Measurements from ENCODE around the gene ADAMTS14. TPM values are rescaled to one million over a fixed set of nuclear protein-coding genes. Genes with fewer than 3 reads are reported as not detected.

ADAMTS14 gene
- total RNA-seq, 1 experiment from 2014 or later: 1.6 TPM

DNA sequence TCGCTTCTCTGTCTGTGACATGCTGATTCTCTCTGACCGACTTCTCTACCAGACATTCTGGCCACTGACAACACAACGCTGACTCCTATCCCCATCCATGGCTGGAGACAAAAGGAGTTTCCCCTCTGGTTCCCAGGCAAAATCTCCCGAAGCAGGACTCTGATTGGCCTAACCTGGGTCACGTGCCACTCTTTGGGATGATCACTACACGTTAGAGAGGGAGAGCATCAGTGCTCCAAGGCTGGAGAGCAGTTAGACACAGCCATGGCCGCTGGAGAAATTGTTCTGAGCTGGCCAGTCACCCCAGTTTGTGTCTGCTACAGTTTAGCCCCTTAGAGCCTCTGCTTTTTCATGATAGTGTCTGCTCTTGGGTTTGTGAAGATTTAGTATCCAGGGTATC is 38.9 kb downstream of the ADAMTS14 start:
- H2BK120ac ChIP-seq (ENCODE audit: low read depth, low read length, poor library complexity, severe bottlenecking): no peak overlapping the region
- no peaks in the 10 kb centered on the region for H4K20me1 ChIP-seq (ENCODE audit: control insufficient read depth, insufficient read depth, insufficient read length)
- H3K27ac ChIP-seq (ENCODE audit: insufficient read length, low read depth, low read length): no peak overlapping the region
- H2BK12ac ChIP-seq (ENCODE audit: insufficient read length, low read depth, low read length): no peak overlapping the region
- H2AFZ ChIP-seq (ENCODE audit: low read length): no peak overlapping the region
- H3K9ac ChIP-seq (ENCODE audit: extremely low read depth, insufficient read length, low read length): no peak overlapping the region
- no peaks in the 10 kb centered on the region for H3K9me3 ChIP-seq (ENCODE audit: control insufficient read depth, low read depth, low read length)
- H2BK15ac ChIP-seq (ENCODE audit: low read depth, low read length): no peak overlapping the region
- no peak overlapping the region for H4K5ac ChIP-seq (ENCODE audit: insufficient read length, low read depth, low read length)
- no peaks in the 10 kb centered on the region for H3K4me1 ChIP-seq (ENCODE audit: insufficient read depth, low read length)
- no peak overlapping the region for H2BK5ac ChIP-seq (ENCODE audit: insufficient read length, low read length)
- no peak overlapping the region for H3K4me2 ChIP-seq (ENCODE audit: insufficient read depth, insufficient read length, low read length)
- no peaks in the 10 kb centered on the region for H3K23me2 ChIP-seq (ENCODE audit: insufficient read length, low read depth, low read length, poor library complexity, severe bottlenecking)
- H3K27me3 ChIP-seq (ENCODE audit: insufficient read depth, low read length): no peaks in the 10 kb centered on the region
- H3K27ac Mint-ChIP-seq: no peak overlapping the region
- no peak overlapping the region for H3K18ac ChIP-seq (ENCODE audit: insufficient read length, low read depth, low read length)
- no CpG with 5 or more reads among the region's 7 CpGs for WGBS (ENCODE audit: extremely low coverage, insufficient read length, low lambda C conversion rate)
- no peak overlapping the region for H3K4ac ChIP-seq (ENCODE audit: low read depth, low read length)
- no peaks in the 10 kb centered on the region for H3K79me2 ChIP-seq (ENCODE audit: insufficient read depth, low read length)
- no peaks in the 10 kb centered on the region; the same call in 1 of the 2 replicates for H3K27me3 Mint-ChIP-seq (ENCODE audit: low read depth)
- H3K14ac ChIP-seq (ENCODE audit: insufficient read depth, low read length): no peak overlapping the region
- no peak overlapping the region for H2AK5ac ChIP-seq (ENCODE audit: insufficient read length, low read length)
- no peak overlapping the region for H3K23ac ChIP-seq (ENCODE audit: insufficient read length, low read depth, low read length)
- no peak overlapping the region for H2BK20ac ChIP-seq (ENCODE audit: low read depth, low read length, poor library complexity, severe bottlenecking)
- H3K56ac ChIP-seq (ENCODE audit: insufficient read length, low read depth, low read length): no peak overlapping the region
- no peaks in the 10 kb centered on the region for H3K79me1 ChIP-seq (ENCODE audit: insufficient read depth, low read depth, low read length, poor library complexity, severe bottlenecking)
- no peak overlapping the region for H4K8ac ChIP-seq (replicated peaks; ENCODE audit: insufficient read length, low read depth, low read length)
- H3T11ph ChIP-seq (ENCODE audit: low read length): no peak overlapping the region
- H3K4me3 Mint-ChIP-seq: no peak overlapping the region
- peaks cover 9 to 14% of the 10 kb centered on the region in 2 experiments for H3K4me1 Mint-ChIP-seq
- no peaks in the 10 kb centered on the region; a peak in 1 of 7 replicates for H3K36me3 Mint-ChIP-seq (ENCODE audit: insufficient read depth in 1 of 3, low read depth in 3 of 3)
- TF ChIP-seq, protein P1, sequence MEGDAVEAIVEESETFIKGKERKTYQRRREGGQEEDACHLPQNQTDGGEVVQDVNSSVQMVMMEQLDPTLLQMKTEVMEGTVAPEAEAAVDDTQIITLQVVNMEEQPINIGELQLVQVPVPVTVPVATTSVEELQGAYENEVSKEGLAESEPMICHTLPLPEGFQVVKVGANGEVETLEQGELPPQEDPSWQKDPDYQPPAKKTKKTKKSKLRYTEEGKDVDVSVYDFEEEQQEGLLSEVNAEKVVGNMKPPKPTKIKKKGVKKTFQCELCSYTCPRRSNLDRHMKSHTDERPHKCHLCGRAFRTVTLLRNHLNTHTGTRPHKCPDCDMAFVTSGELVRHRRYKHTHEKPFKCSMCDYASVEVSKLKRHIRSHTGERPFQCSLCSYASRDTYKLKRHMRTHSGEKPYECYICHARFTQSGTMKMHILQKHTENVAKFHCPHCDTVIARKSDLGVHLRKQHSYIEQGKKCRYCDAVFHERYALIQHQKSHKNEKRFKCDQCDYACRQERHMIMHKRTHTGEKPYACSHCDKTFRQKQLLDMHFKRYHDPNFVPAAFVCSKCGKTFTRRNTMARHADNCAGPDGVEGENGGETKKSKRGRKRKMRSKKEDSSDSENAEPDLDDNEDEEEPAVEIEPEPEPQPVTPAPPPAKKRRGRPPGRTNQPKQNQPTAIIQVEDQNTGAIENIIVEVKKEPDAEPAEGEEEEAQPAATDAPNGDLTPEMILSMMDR (conservative IDR thresholded peaks at IDR 0.05): no peak
- H4K91ac ChIP-seq (ENCODE audit: insufficient read length, low read depth, low read length): no peak overlapping the region
- DNase-seq: no peak
- no peaks in the 10 kb centered on the region for H3K9me3 Mint-ChIP-seq
